B cell (primary cell): ENCODE data around the gene ABCA4. TPM values are rescaled to one million over a fixed set of nuclear protein-coding genes. Genes with fewer than 3 reads are reported as not detected.

ENCODE experiments used
- ATAC-seq: fragments of 200-7000 bp; cut with Tn5 transposase; one replicate; pipeline ENCODE4 v1.10.0; 2021; ENCODE audit warnings: low read depth, mild to moderate bottlenecking, moderate number of reproducible peaks, moderate library complexity
- CTCF ChIA-PET: fragments of 350-600 bp; sonication (Branson Sonifier 250); formaldehyde crosslinking; loops from one replicate; lab custom pipeline; 2021; ENCODE audit warnings: antibody characterized with exemption, inconsistent platforms; lab: Charles Lee
- POLR2A ChIA-PET: fragments of 350-600 bp; sonication (Branson Sonifier 250); formaldehyde crosslinking; loops from one replicate; lab custom pipeline; 2021; ENCODE audit warnings: antibody characterized with exemption; lab: Charles Lee
- DNase-seq: peaks from one replicate; pipeline ENCODE4 v3.0.0; 2013
- H2AFZ ChIP-seq: 2 replicates; pipeline ENCODE4 v1.6.1; 2012; ENCODE audit warnings: mild to moderate bottlenecking, low read depth, low read length; ENCODE audit not compliant: insufficient read depth, poor library complexity, severe bottlenecking
- H3K27ac ChIP-seq, 2 donors: 1 replicate in 1 of 2; 2 replicates in 1 of 2; pipeline ENCODE4 v1.5.1; 2012 to 2013; ENCODE audit warnings: low read length in 2 of 2, mild to moderate bottlenecking in 2 of 2, moderate library complexity in 1 of 2
- H3K27me3 ChIP-seq, 4 experiments: fragments of 200-600 bp in 1 of 4; sonication (generic) in 1 of 4; replicated peaks in 1 of 4; 1 replicate in 2 of 4; 2 replicates in 2 of 4; pipeline versions ENCODE4 v1.6.1 to v1.7.0; 2013 to 2016; ENCODE audit warnings: low read length in 3 of 4, mild to moderate bottlenecking in 2 of 4, mixed read lengths in 1 of 4, moderate library complexity in 1 of 4; ENCODE audit not compliant: insufficient read depth in 4 of 4, control insufficient read depth in 3 of 4; ENCODE audit errors: control extremely low read depth in 1 of 4
- H3K36me3 ChIP-seq, 2 experiments: replicated peaks in 1 of 2; 1 replicate in 1 of 2; 2 replicates in 1 of 2; pipeline versions ENCODE4 v1.6.1 to v1.7.1; 2013; ENCODE audit warnings: low read length in 1 of 2; ENCODE audit not compliant: insufficient read depth in 2 of 2, control insufficient read depth in 1 of 2; ENCODE audit errors: control extremely low read depth in 1 of 2, extremely low read depth in 1 of 2
- H3K4me1 ChIP-seq, 2 donors: fragments of 200-600 bp in 1 of 2; sonication (generic) in 1 of 2; 1 replicate in 1 of 2; 2 replicates in 1 of 2; pipeline versions ENCODE4 v1.5.1 to v1.6.1; 2013 to 2017; ENCODE audit warnings: low read length in 2 of 2; ENCODE audit not compliant: control insufficient read depth in 2 of 2, insufficient read depth in 2 of 2
- H3K4me2 ChIP-seq: replicated peaks from 2 replicates; pipeline ENCODE3; 2012; ENCODE audit warnings: mild to moderate bottlenecking, low read depth, low read length; ENCODE audit not compliant: poor library complexity, severe bottlenecking
- H3K4me3 ChIP-seq, 5 experiments: fragments of 200-600 bp in 1 of 5; sonication (generic) in 1 of 5; 1 replicate in 3 of 5; 2 replicates in 2 of 5; pipeline versions ENCODE4 v1.5.1 to v1.7.0; 2011 to 2016; ENCODE audit warnings: low read length in 4 of 5, mild to moderate bottlenecking in 4 of 5, low read depth in 2 of 5, control low read depth in 1 of 5, moderate library complexity in 1 of 5; ENCODE audit not compliant: insufficient read depth in 1 of 5; ENCODE audit errors: control extremely low read depth in 1 of 5, extremely low read depth in 1 of 5
- H3K79me2 ChIP-seq: fragments of 200-600 bp; sonication (generic); one replicate; pipeline ENCODE4 v1.6.0; 2016; ENCODE audit warnings: low read length; ENCODE audit not compliant: control insufficient read depth, insufficient read depth
- H3K9ac ChIP-seq: fragments of 200-600 bp; sonication (generic); 2 replicates; pipeline ENCODE4 v1.6.1; 2017; ENCODE audit warnings: mild to moderate bottlenecking, low read length, moderate library complexity
- H3K9me3 ChIP-seq, 3 donors: one replicate each; pipeline versions ENCODE4 v1.6.1 to v1.7.1; 2013; ENCODE audit warnings: low read length in 2 of 3; ENCODE audit not compliant: control insufficient read depth in 2 of 3, insufficient read depth in 1 of 3; ENCODE audit errors: control extremely low read depth in 1 of 3
- H4K20me1 ChIP-seq: 2 replicates; pipeline ENCODE4 v1.6.0; 2012; ENCODE audit warnings: mild to moderate bottlenecking, low read length; ENCODE audit not compliant: insufficient read depth, control insufficient read depth, poor library complexity, severe bottlenecking
- H3K27ac Mint-ChIP-seq: one replicate; pipeline ENCODE4 v1.8.0; 2021; ENCODE audit warnings: mixed read lengths
- H3K27me3 Mint-ChIP-seq: one replicate; pipeline ENCODE4 v1.8.0; 2021; ENCODE audit warnings: mixed read lengths
- H3K4me1 Mint-ChIP-seq: one replicate; pipeline ENCODE4 v1.8.0; 2021; ENCODE audit warnings: mixed read lengths
- H3K4me3 Mint-ChIP-seq: one replicate; pipeline ENCODE4 v1.8.0; 2021; ENCODE audit warnings: mixed read lengths
- H3K9me3 Mint-ChIP-seq: one replicate; pipeline ENCODE4 v1.8.0; 2022; ENCODE audit warnings: mixed read lengths; ENCODE audit not compliant: insufficient read depth
- EZH2 ChIP-seq: IDR thresholded peaks from 2 replicates; pipeline ENCODE4 v1.6.1; 2012; ENCODE audit warnings: borderline replicate concordance, low read depth, mild to moderate bottlenecking, moderate library complexity, low read length; ENCODE audit not compliant: insufficient read depth, poor library complexity, severe bottlenecking
- WGBS: methylation state at CpG from one replicate; pipeline ENCODE4 v1.1.5; 2013; ENCODE audit warnings: missing lambda C conversion rate; ENCODE audit not compliant: insufficient coverage; 5-methylcytosine and 5-hydroxymethylcytosine counted together
- intact Hi-C: fragments of 100-400 bp; cut with micrococcal nuclease; formaldehyde crosslinking; loops from one replicate; pipeline ENCODE4 v1.10.0; 2022
- polyA plus RNA-seq: library from polyadenylated mRNA; depleted of rRNA; stranded (reverse); fragments of >200 nt; gene quantifications from 2 replicates; pipeline ENCODE4 v1.2.3, GENCODE V29; 2012
- total RNA-seq, 2 donors: library from RNA; stranded (reverse); fragments of 120-200 nt in 1 of 2; gene quantifications; 1 replicate in 1 of 2; 2 replicates in 1 of 2; pipeline versions ENCODE4 v1.2.3 to v1.2.4, GENCODE V29; 2013 to 2022
- TF ChIP-seq, protein P1 (sequence below): fragments of 200-600 bp; IDR thresholded peaks from one replicate; pipeline ENCODE4 v1.8.0; 2022; ENCODE audit warnings: antibody characterized with exemption, mild to moderate bottlenecking

The ABCA4 gene
- total and polyA plus RNA-seq, 2 donors (not counting 1 experiment from before 2014, with no cell fraction given): not detected

DNA sequence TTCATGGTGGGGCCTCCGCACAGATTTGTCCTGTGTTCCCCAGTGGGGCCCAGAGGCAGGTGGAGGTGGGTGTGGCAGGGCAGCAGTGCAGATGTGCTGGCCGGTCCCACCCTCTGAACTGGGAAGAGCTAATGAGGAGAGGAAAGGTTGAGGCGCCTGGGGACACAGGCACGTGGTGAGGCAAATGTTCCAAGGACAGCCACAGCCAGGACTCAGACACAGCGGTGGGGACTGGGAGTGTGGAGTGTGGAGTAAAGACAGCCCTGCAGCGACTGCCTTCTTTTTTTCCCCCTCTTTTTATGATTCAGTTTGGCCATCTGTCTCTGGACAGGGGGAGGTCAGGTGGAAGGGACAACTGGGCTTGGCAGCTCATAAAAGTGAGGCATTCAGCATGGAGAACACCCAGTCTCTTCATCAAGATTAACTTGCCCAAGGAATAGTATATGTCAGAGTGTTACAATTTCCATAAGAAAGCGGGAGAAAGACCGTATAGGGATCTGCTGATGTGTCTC is 107.5 kb downstream of the ABCA4 start:
- intact Hi-C loops: no loop called here
- Histone ChIP-seq H3K9me3 (no peaks in the 10 kb centered on the region), H2AFZ (no peak overlapping the region), H3K4me1 (no peaks in the 10 kb centered on the region), H3K27me3 (peaks cover 0 to 3% (median 0%) of the 10 kb centered on the region in 4 experiments), H3K27ac (no peak overlapping the region), H3K4me2 (no peak overlapping the region), H3K4me3 (no peak overlapping the region), H3K36me3 (no peaks in the 10 kb centered on the region), H3K79me2 (no peaks in the 10 kb centered on the region), H4K20me1 (no peaks in the 10 kb centered on the region), H3K9ac (no peak overlapping the region)
- DNase-seq (no peak), ATAC-seq (no peak)
- no peaks in the 10 kb centered on the region for H3K4me1 Mint-ChIP-seq
- POLR2A ChIA-PET: no interaction called here
- H3K4me3 Mint-ChIP-seq: no peak overlapping the region
- no peak overlapping the region for H3K27ac Mint-ChIP-seq
- WGBS: 82% methylated on average over 4 of the region's 8 CpGs
- CTCF ChIA-PET: interaction anchor here (0.7 kb wide), 1 partner anchor 469 kb away, joined by 4 read pairs; no protein-coding TSS in a partner anchor
- TF ChIP-seq, protein P1, sequence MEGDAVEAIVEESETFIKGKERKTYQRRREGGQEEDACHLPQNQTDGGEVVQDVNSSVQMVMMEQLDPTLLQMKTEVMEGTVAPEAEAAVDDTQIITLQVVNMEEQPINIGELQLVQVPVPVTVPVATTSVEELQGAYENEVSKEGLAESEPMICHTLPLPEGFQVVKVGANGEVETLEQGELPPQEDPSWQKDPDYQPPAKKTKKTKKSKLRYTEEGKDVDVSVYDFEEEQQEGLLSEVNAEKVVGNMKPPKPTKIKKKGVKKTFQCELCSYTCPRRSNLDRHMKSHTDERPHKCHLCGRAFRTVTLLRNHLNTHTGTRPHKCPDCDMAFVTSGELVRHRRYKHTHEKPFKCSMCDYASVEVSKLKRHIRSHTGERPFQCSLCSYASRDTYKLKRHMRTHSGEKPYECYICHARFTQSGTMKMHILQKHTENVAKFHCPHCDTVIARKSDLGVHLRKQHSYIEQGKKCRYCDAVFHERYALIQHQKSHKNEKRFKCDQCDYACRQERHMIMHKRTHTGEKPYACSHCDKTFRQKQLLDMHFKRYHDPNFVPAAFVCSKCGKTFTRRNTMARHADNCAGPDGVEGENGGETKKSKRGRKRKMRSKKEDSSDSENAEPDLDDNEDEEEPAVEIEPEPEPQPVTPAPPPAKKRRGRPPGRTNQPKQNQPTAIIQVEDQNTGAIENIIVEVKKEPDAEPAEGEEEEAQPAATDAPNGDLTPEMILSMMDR: no peak
- no peak for TF ChIP-seq EZH2
- no peaks in the 10 kb centered on the region for H3K9me3 Mint-ChIP-seq
- H3K27me3 Mint-ChIP-seq: peaks cover 27% of the 10 kb centered on the region

DNA sequence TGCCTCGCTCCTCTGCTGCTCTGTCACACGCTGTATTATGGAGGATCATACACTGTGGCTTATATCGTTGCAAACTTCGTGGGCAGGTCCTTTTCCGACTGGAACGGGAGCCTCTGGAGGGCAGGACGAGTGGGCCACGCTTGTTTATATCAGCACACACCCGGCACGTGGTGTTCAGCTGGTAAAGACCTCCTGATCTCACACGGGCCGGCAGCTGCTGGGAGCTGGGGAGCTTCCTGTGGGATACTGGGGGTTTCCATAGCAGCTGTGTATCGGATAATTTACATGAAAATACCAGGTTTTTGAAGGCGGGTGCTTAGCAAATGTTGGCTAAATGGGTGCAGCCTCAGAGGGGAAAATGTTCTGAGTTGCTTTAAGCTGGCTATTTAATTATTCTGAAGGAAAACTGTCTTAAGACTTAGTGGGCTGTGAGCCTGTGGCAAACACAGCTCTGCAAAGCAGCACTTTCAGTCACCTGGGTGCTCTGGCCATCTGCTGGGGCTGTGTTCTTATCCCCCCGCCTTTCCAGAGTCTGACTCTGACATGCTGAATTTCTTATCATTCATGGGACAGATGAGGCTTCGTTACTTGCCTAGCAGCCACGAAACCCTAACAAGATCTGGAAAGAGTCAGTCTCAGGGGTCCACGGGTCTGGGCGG is 108.1 kb downstream of the ABCA4 start:
- Histone ChIP-seq H3K4me3 (no peak overlapping the region), H4K20me1 (no peaks in the 10 kb centered on the region), H3K9ac (no peak overlapping the region), H3K36me3 (no peaks in the 10 kb centered on the region), H3K79me2 (no peaks in the 10 kb centered on the region), H2AFZ (no peak overlapping the region), H3K4me2 (no peak overlapping the region), H3K27ac (no peak overlapping the region), H3K27me3 (peaks cover 0 to 3% (median 0%) of the 10 kb centered on the region in 4 experiments), H3K4me1 (no peaks in the 10 kb centered on the region), H3K9me3 (no peaks in the 10 kb centered on the region)
- ChIA-PET POLR2A (no interaction called here), CTCF (no interaction called here)
- H3K4me1 Mint-ChIP-seq: no peaks in the 10 kb centered on the region
- H3K9me3 Mint-ChIP-seq: no peaks in the 10 kb centered on the region
- no peak overlapping the region for H3K4me3 Mint-ChIP-seq
- TF ChIP-seq EZH2: no peak
- TF ChIP-seq, protein P1: no peak
- DNase-seq: no peak
- 89% methylated on average over 18 of the region's 19 CpGs for WGBS
- no peak for ATAC-seq
- H3K27me3 Mint-ChIP-seq: peaks cover 27% of the 10 kb centered on the region
- no peak overlapping the region for H3K27ac Mint-ChIP-seq
- intact Hi-C loops: no loop called here
